ENCODE data around the gene PCSK7. TPM values are rescaled to one million over a fixed set of nuclear protein-coding genes. Genes with fewer than 3 reads are reported as not detected.
"Not testable (repeated sequence)": the region's sequence is repeated elsewhere in the genome, so short reads cannot be mapped to it uniquely, and the experiment has no call there.

PCSK7 gene
- total RNA-seq, 1 donor from 2014 or later, result 20.0 TPM

GRCh38 chr11:117218133-117218915 is 13.5 kb downstream of the PCSK7 start:
- FAIRE-seq (no peak), DNase-seq (ENCODE audit: low spot score in 2 of 2) (no peak)

- DNase-seq (ENCODE audit: low spot score in 2 of 2) (no peak), FAIRE-seq (no peak)
Observed at GRCh38 chr11:117217141-117218084, 14.5 kb downstream of the PCSK7 start.

GRCh38 chr11:117214404-117215110 is 17.3 kb downstream of the PCSK7 start:
- DNase-seq (ENCODE audit: low spot score in 2 of 2) (no peak), FAIRE-seq (no peak)

GRCh38 chr11:117212697-117213355 is 19.0 kb downstream of the PCSK7 start:
- FAIRE-seq, result no peak
- no peak for DNase-seq (ENCODE audit: low spot score in 2 of 2)

GRCh38 chr11:117210620-117211019 is 21.3 kb downstream of the PCSK7 start:
- DNase-seq (ENCODE audit: low spot score in 2 of 2), result no peak
- FAIRE-seq, result no peak

- not testable (repeated sequence) for DNase-seq (ENCODE audit: low spot score in 2 of 2); FAIRE-seq
Observed at GRCh38 chr11:117209351-117210125, 22.3 kb downstream of the PCSK7 start.

GRCh38 chr11:117208710-117209109 is 23.2 kb downstream of the PCSK7 start:
- DNase-seq (ENCODE audit: low spot score in 2 of 2); FAIRE-seq: not testable (repeated sequence)

GRCh38 chr11:117207481-117207880 is 24.4 kb downstream of the PCSK7 start:
- not testable (repeated sequence) for FAIRE-seq

GRCh38 chr11:117206859-117207258 is 25.0 kb downstream of the PCSK7 start:
- FAIRE-seq, result not testable (repeated sequence)

More at GRCh38 chr11:117207481-117207880, 24.4 kb downstream of the PCSK7 start:
- not testable (repeated sequence) for DNase-seq (ENCODE audit: low spot score in 2 of 2)

GRCh38 chr11:117206111-117206510 is 25.8 kb downstream of the PCSK7 start:
- not testable (repeated sequence) for DNase-seq (ENCODE audit: low spot score in 2 of 2); FAIRE-seq

More at GRCh38 chr11:117206859-117207258, 25.0 kb downstream of the PCSK7 start:
- DNase-seq (ENCODE audit: low spot score in 2 of 2), result not testable (repeated sequence)

- DNase-seq (ENCODE audit: low spot score in 2 of 2), result no peak
- no peak for FAIRE-seq
Observed at GRCh38 chr11:117205211-117205818, 26.6 kb downstream of the PCSK7 start.

GRCh38 chr11:117204283-117205080 is 27.4 kb downstream of the PCSK7 start:
- FAIRE-seq, result no peak

GRCh38 chr11:117203069-117203407 is 28.8 kb downstream of the PCSK7 start:
- no peak for DNase-seq (ENCODE audit: low spot score in 2 of 2)
- no peak for FAIRE-seq

More at GRCh38 chr11:117204283-117205080, 27.4 kb downstream of the PCSK7 start:
- DNase-seq (ENCODE audit: low spot score in 2 of 2), result no peak

GRCh38 chr11:117202386-117203068 is 29.3 kb downstream of the PCSK7 start:
- no peak for FAIRE-seq
- no peak for DNase-seq (ENCODE audit: low spot score in 2 of 2)

- DNase-seq (ENCODE audit: low spot score in 2 of 2) (no peak), FAIRE-seq (no peak)
Observed at GRCh38 chr11:117201658-117202305, 30.1 kb downstream of the PCSK7 start.

GRCh38 chr11:117200813-117201657 is 30.8 kb downstream of the PCSK7 start:
- no peak for DNase-seq (ENCODE audit: low spot score in 2 of 2)
- no peak for FAIRE-seq
